SK-N-SH (cell line): ENCODE data around the gene OCSTAMP. TPM values are rescaled to one million over a fixed set of nuclear protein-coding genes. Genes with fewer than 3 reads are reported as not detected.
A peak's percentile ranks its signal among the peaks of the same experiment; 100 is the strongest.

ENCODE experiments used
- CTCF ChIA-PET: fragments of 300-600, 350-600 bp; formaldehyde crosslinking; extraction: SDS; loops from one replicate; lab custom pipeline; 2021; lab: Yijun Ruan, JAX
- POLR2A ChIA-PET: fragments of 350-600 bp; sonication (Branson Sonifier 250); formaldehyde crosslinking; extraction: SDS; loops from one replicate; lab custom pipeline; 2020; ENCODE audit warnings: antibody characterized with exemption, inconsistent platforms; lab: Yijun Ruan, JAX
- DNase-seq: peaks from one replicate; pipeline ENCODE4 v3.0.0; 2012
- H2AFZ ChIP-seq: fragments of 200-600 bp; sonication (generic); 2 replicates; pipeline ENCODE4 v1.8.1; 2016; ENCODE audit warnings: antibody characterized with exemption, mild to moderate bottlenecking, low read depth
- H3F3A ChIP-seq: fragments of 200-600 bp; sonication (generic); replicated peaks from 2 replicates; pipeline ENCODE3; 2016; ENCODE audit warnings: antibody characterized with exemption, mild to moderate bottlenecking; ENCODE audit not compliant: insufficient read depth
- H3K27ac ChIP-seq, 2 experiments: fragments of 200-500 bp in 1 of 2; fragments of 200-600 bp in 1 of 2; sonication (Bioruptor generic) in 1 of 2; sonication (generic), shearing (Covaris generic) in 1 of 2; 2 replicates each; pipeline versions ENCODE4 v1.5.1 to v1.6.1; 2014 to 2016; ENCODE audit warnings: low read depth in 2 of 2, inconsistent platforms in 1 of 2, low read length in 1 of 2, mild to moderate bottlenecking in 1 of 2, mixed read lengths in 1 of 2
- H3K27me3 ChIP-seq: fragments of 200-600 bp; sonication (generic), shearing (Covaris generic); 2 replicates; pipeline ENCODE4 v1.6.1; 2016; ENCODE audit warnings: mixed run types; ENCODE audit not compliant: insufficient read depth
- H3K36me3 ChIP-seq, 2 experiments: fragments of 200-500 bp in 1 of 2; fragments of 200-600 bp in 1 of 2; sonication (Bioruptor generic) in 1 of 2; sonication (generic) in 1 of 2; replicated peaks in 1 of 2; 2 replicates each; pipeline versions ENCODE3 to v1.5.1; 2014 to 2016; ENCODE audit warnings: low read length in 1 of 2, mild to moderate bottlenecking in 1 of 2; ENCODE audit not compliant: insufficient read depth in 2 of 2, control insufficient read depth in 1 of 2
- H3K4me1 ChIP-seq, 2 experiments: fragments of 200-500 bp in 1 of 2; fragments of 200-600 bp in 1 of 2; sonication (Bioruptor generic) in 1 of 2; sonication (generic), shearing (Covaris generic) in 1 of 2; 2 replicates each; pipeline versions ENCODE4 v1.5.1 to v1.6.1; 2014 to 2016; ENCODE audit warnings: low read depth in 1 of 2, low read length in 1 of 2, mixed run types in 1 of 2; ENCODE audit not compliant: insufficient read depth in 2 of 2, control insufficient read depth in 1 of 2
- H3K4me2 ChIP-seq: fragments of 200-600 bp; sonication (generic), shearing (Covaris generic); 2 replicates; pipeline ENCODE4 v1.6.1; 2017; ENCODE audit warnings: mixed run types
- H3K4me3 ChIP-seq, 2 experiments: fragments of 200-500 bp in 1 of 2; fragments of 200-600 bp in 1 of 2; sonication (Bioruptor generic) in 1 of 2; sonication (generic), shearing (Covaris generic) in 1 of 2; 2 replicates each; pipeline versions ENCODE4 v1.5.1 to v1.8.1; 2014 to 2016; ENCODE audit warnings: low read depth in 2 of 2, inconsistent platforms in 1 of 2, low read length in 1 of 2, mild to moderate bottlenecking in 1 of 2, mixed read lengths in 1 of 2, moderate library complexity in 1 of 2
- H3K79me2 ChIP-seq: fragments of 200-600 bp; sonication (generic); 2 replicates; pipeline ENCODE4 v1.8.1; 2017; ENCODE audit warnings: mild to moderate bottlenecking; ENCODE audit not compliant: insufficient read depth
- H3K9ac ChIP-seq: fragments of 200-600 bp; sonication (generic); 2 replicates; pipeline ENCODE4 v1.6.1; 2017; ENCODE audit warnings: mixed run types
- H3K9me2 ChIP-seq: fragments of 200-600 bp; sonication (generic); 2 replicates; pipeline ENCODE4 v1.6.1; 2017; ENCODE audit warnings: mixed run types
- H3K9me3 ChIP-seq: fragments of 200-600 bp; sonication (generic); 2 replicates; pipeline ENCODE4 v1.6.1; 2017; ENCODE audit warnings: mixed run types, mild to moderate bottlenecking, moderate library complexity
- H4K20me1 ChIP-seq: fragments of 200-600 bp; sonication (generic); 2 replicates; pipeline ENCODE4 v1.6.1; 2017; ENCODE audit warnings: mild to moderate bottlenecking, mixed run types; ENCODE audit not compliant: insufficient read depth
- CHD2 ChIP-seq: fragments of 150-350 bp; IDR thresholded peaks from 2 replicates; pipeline ENCODE4 v1.6.1; 2018; ENCODE audit warnings: low read length; ENCODE audit not compliant: partially characterized antibody
- NFIC ChIP-seq: IDR thresholded peaks from 2 replicates; pipeline ENCODE4 v1.4.0; 2012; ENCODE audit warnings: borderline replicate concordance
- NRF1 ChIP-seq: IDR thresholded peaks from 2 replicates; pipeline ENCODE4 v1.6.1; 2012; ENCODE audit warnings: low read depth, mild to moderate bottlenecking, low read length
- POLR2AphosphoS5 ChIP-seq: IDR thresholded peaks from 2 replicates; pipeline ENCODE4 v1.6.1; 2012; ENCODE audit warnings: low read depth, low read length
- RAD21 ChIP-seq: IDR thresholded peaks from 2 replicates; pipeline ENCODE4 v1.6.1; 2012; ENCODE audit warnings: mild to moderate bottlenecking, low read length
- RCOR1 ChIP-seq: fragments of 150-350 bp; IDR thresholded peaks from 2 replicates; pipeline ENCODE4 v1.6.1; 2017; ENCODE audit warnings: antibody characterized with exemption, low read length
- RFX5 ChIP-seq: IDR thresholded peaks from 2 replicates; pipeline ENCODE4 v1.6.1; 2012; ENCODE audit warnings: mild to moderate bottlenecking, improper control_type of control experiment, low read length
- RXRA ChIP-seq: IDR thresholded peaks from 2 replicates; pipeline ENCODE4 v1.4.0; 2012; ENCODE audit warnings: low read depth, mild to moderate bottlenecking, borderline replicate concordance
- SIN3A ChIP-seq: IDR thresholded peaks from 2 replicates; pipeline ENCODE4 v1.6.1; 2012; ENCODE audit warnings: low read depth, mild to moderate bottlenecking, low read length, moderate library complexity, borderline replicate concordance
- SMC3 ChIP-seq: IDR thresholded peaks from 2 replicates; pipeline ENCODE4 v1.6.1; 2012; ENCODE audit warnings: low read depth, low read length, improper control_type of control experiment
- TAF1 ChIP-seq: IDR thresholded peaks from 2 replicates; pipeline ENCODE4 v1.6.1; 2012; ENCODE audit warnings: low read depth, mild to moderate bottlenecking, low read length, moderate library complexity, borderline replicate concordance
- USF2 ChIP-seq: fragments of 150-350 bp; IDR thresholded peaks from 2 replicates; pipeline ENCODE4 v1.6.1; 2017; ENCODE audit warnings: antibody characterized with exemption, low read length, low read depth, borderline replicate concordance
- WGBS: methylation state at CpG from one replicate; pipeline ENCODE4 v1.1.6; 2017; ENCODE audit warnings: low lambda C conversion rate; 5-methylcytosine and 5-hydroxymethylcytosine counted together
- polyA plus RNA-seq, 3 experiments: library from polyadenylated mRNA; depleted of rRNA; stranded (reverse); fragments of >200 nt; gene quantifications; 2 replicates each; pipeline ENCODE4 v1.2.3, GENCODE V29; 2012
- TF ChIP-seq, protein P1 (sequence below): fragments of 150-350 bp; IDR thresholded peaks from 2 replicates; pipeline ENCODE4 v1.6.1; 2016; ENCODE audit warnings: mild to moderate bottlenecking, low read depth, low read length
- TF ChIP-seq, protein P2 (sequence below): IDR thresholded peaks from 2 replicates; pipeline ENCODE4 v1.6.1; 2012; ENCODE audit warnings: mild to moderate bottlenecking, low read depth, low read length, moderate library complexity

OCSTAMP gene
- polyA plus RNA-seq, 1 of the 3 experiments (the other 2 are of a cell fraction): not detected

DNA sequence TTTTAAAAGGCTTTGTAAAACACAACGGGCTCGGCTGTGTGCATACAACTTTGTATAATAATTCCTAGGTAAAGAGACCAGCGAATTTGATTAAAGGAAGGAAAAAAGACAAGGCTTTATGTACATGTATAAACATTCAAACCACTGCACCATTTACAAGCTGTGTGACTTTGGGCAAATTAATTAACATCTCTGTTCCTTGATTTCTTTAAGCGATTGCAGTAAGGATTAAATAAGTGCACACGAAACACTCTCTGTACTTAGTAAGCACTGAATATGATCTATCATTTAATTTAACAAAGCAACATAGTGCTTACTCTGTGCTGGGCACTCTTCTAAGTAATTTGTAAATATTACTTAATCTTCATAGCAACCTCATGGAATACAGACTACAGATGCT is 19.5 kb upstream of the OCSTAMP start:
- H3K9me2 ChIP-seq: no peaks in the 10 kb centered on the region
- peaks cover 0 to 35% of the 10 kb centered on the region in 2 experiments; a peak in 1 of 4 replicates for H3K4me1 ChIP-seq
- no peak for DNase-seq
- no peak overlapping the region for H3K4me2 ChIP-seq
- H3K4me3 ChIP-seq: no peak overlapping the region
- no peaks in the 10 kb centered on the region for H3K36me3 ChIP-seq
- no peaks in the 10 kb centered on the region for H3K9me3 ChIP-seq
- H3K79me2 ChIP-seq: no peaks in the 10 kb centered on the region
- WGBS: 60% methylated on average over 5 of the region's 5 CpGs
- H2AFZ ChIP-seq: no peak overlapping the region
- ChIA-PET POLR2A (no interaction called here), CTCF (no interaction called here)
- no peak overlapping the region for H3K9ac ChIP-seq
- H3K27me3 ChIP-seq: no peaks in the 10 kb centered on the region
- TF ChIP-seq SIN3A (no peak), NRF1 (no peak), RFX5 (no peak), RCOR1 (no peak), USF2 (no peak), TAF1 (no peak)
- TF ChIP-seq, all 33 proteins: peak for 0
- H3K27ac ChIP-seq: no peak overlapping the region
- H4K20me1 ChIP-seq: no peaks in the 10 kb centered on the region
- no peaks in the 10 kb centered on the region for H3F3A ChIP-seq

- H3K4me2 ChIP-seq: peak overlapping the region; percentile 50; the same call in 1 of the 2 replicates
- no peaks in the 10 kb centered on the region for H3K9me3 ChIP-seq
These were observed 18.2 kb upstream of the OCSTAMP start for GRCh38 chr20:46568570-46569129.

GRCh38 chr20:46566125-46566524 is 15.7 kb upstream of the OCSTAMP start:
- Histone ChIP-seq H3K4me2 (no peak overlapping the region), H3K9me2 (no peaks in the 10 kb centered on the region), H3K4me1 (peaks cover 0 to 29% of the 10 kb centered on the region in 2 experiments; a peak in 1 of 4 replicates), H3K36me3 (no peaks in the 10 kb centered on the region), H2AFZ (no peak overlapping the region), H3K27me3 (no peaks in the 10 kb centered on the region), H3K4me3 (no peak overlapping the region), H3K27ac (no peak overlapping the region), H3K9ac (no peak overlapping the region), H4K20me1 (no peaks in the 10 kb centered on the region), H3K9me3 (no peaks in the 10 kb centered on the region), H3K79me2 (no peaks in the 10 kb centered on the region), H3F3A (no peaks in the 10 kb centered on the region)
- CTCF ChIA-PET: interaction anchor here (1.3 kb wide), 1 partner anchor 14 kb away, joined by 3 read pairs; no protein-coding TSS in a partner anchor
- 67% methylated on average over 9 of the region's 10 CpGs for WGBS
- POLR2A ChIA-PET: no interaction called here
- DNase-seq: no peak
- no peak for TF ChIP-seq CHD2
- no peak for TF ChIP-seq TAF1
- TF ChIP-seq, protein P1, sequence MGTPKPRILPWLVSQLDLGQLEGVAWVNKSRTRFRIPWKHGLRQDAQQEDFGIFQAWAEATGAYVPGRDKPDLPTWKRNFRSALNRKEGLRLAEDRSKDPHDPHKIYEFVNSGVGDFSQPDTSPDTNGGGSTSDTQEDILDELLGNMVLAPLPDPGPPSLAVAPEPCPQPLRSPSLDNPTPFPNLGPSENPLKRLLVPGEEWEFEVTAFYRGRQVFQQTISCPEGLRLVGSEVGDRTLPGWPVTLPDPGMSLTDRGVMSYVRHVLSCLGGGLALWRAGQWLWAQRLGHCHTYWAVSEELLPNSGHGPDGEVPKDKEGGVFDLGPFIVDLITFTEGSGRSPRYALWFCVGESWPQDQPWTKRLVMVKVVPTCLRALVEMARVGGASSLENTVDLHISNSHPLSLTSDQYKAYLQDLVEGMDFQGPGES: no peak
- no peak for TF ChIP-seq POLR2AphosphoS5
- TF ChIP-seq, protein P2, sequence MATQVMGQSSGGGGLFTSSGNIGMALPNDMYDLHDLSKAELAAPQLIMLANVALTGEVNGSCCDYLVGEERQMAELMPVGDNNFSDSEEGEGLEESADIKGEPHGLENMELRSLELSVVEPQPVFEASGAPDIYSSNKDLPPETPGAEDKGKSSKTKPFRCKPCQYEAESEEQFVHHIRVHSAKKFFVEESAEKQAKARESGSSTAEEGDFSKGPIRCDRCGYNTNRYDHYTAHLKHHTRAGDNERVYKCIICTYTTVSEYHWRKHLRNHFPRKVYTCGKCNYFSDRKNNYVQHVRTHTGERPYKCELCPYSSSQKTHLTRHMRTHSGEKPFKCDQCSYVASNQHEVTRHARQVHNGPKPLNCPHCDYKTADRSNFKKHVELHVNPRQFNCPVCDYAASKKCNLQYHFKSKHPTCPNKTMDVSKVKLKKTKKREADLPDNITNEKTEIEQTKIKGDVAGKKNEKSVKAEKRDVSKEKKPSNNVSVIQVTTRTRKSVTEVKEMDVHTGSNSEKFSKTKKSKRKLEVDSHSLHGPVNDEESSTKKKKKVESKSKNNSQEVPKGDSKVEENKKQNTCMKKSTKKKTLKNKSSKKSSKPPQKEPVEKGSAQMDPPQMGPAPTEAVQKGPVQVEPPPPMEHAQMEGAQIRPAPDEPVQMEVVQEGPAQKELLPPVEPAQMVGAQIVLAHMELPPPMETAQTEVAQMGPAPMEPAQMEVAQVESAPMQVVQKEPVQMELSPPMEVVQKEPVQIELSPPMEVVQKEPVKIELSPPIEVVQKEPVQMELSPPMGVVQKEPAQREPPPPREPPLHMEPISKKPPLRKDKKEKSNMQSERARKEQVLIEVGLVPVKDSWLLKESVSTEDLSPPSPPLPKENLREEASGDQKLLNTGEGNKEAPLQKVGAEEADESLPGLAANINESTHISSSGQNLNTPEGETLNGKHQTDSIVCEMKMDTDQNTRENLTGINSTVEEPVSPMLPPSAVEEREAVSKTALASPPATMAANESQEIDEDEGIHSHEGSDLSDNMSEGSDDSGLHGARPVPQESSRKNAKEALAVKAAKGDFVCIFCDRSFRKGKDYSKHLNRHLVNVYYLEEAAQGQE: no peak
- no peak for TF ChIP-seq RFX5
- TF ChIP-seq RXRA: no peak

More at GRCh38 chr20:46568570-46569129, 18.2 kb upstream of the OCSTAMP start:
- no peak overlapping the region for H3K9ac ChIP-seq
- 9% methylated on average over 10 of the region's 10 CpGs for WGBS
- no peaks in the 10 kb centered on the region for H4K20me1 ChIP-seq
- no peaks in the 10 kb centered on the region for H3K27me3 ChIP-seq
- H3F3A ChIP-seq: no peaks in the 10 kb centered on the region
- no peaks in the 10 kb centered on the region for H3K36me3 ChIP-seq
- CTCF ChIA-PET: interaction anchor here (1.3 to 2.4 kb wide), 3 partner anchors 48 to 115 kb away, joined by 3 to 15 read pairs (median 5); no protein-coding TSS in a partner anchor
- no peaks in the 10 kb centered on the region for H3K9me2 ChIP-seq
- DNase-seq: peak; percentile 83
- no peak overlapping the region for H3K27ac ChIP-seq
- H3K4me3 ChIP-seq: no peak overlapping the region
- TF ChIP-seq RCOR1 (peak; percentile 70; the same call in 1 of the 2 replicates), NFIC (peak; percentile 85), POLR2AphosphoS5 (no peak), CHD2 (peak; percentile 73), SMC3 (peak; percentile 4; the same call in 1 of the 2 replicates), RAD21 (0 out of 2 replicates have a peak, but pooled peaks have one; percentile 3)
- TF ChIP-seq, all 33 proteins: peak for 5
- POLR2A ChIA-PET: interaction anchor here (1.2 to 1.4 kb wide), 2 partner anchors 55 to 120 kb away, joined by 3 to 4 read pairs; partner anchors contain the start of genes TP53RK and ZNF334
- Histone ChIP-seq H3K4me1 (peaks cover 0 to 35% of the 10 kb centered on the region in 2 experiments; a peak in 1 of 4 replicates), H2AFZ (peak overlapping the region; percentile 56; the same call in 1 of the 2 replicates), H3K79me2 (no peaks in the 10 kb centered on the region)
